ENCODE data around the gene PGAM1. TPM values are rescaled to one million over a fixed set of nuclear protein-coding genes. Genes with fewer than 3 reads are reported as not detected.

The PGAM1 gene
- total and polyA plus RNA-seq, 2 of the 13 experiments (the other 11 are each of a cell fraction or from before 2014, with no cell fraction given), result 354 to 483 TPM

DNA sequence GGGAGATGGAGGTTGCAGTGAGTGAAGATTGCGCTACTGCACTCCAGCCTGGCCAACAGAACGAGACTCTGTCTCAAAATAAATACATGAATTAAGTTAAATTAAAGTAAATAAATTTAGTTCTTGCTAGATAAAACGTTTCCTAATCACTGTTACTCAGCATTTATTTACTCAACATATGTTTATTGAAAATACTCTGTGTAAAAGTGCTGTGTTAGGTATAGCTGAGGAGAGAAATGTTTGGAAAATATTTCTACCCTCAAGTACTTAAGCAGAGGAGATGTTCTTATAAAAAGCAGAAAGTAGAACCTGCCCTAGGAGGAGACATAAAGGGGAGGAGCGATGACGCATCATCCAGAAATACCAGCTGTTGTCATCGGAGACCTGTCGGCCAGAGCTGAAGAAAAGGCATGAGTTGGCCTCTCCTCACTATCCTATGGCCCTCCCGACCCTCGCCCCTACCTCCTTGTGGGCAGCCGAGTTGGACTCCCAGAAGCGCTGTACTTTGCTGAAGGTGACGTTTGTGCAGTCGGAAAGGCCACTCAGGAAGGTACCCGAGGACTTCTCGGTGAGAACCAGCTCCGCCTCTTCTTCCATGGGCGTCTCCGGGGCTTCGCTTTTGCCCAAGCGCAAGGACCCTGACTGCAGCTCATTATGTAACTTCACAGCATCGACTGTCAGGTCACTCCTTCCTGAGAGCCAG, 26.0 kb upstream of the PGAM1 start (continued):
- TF ChIP-seq, protein P1, sequence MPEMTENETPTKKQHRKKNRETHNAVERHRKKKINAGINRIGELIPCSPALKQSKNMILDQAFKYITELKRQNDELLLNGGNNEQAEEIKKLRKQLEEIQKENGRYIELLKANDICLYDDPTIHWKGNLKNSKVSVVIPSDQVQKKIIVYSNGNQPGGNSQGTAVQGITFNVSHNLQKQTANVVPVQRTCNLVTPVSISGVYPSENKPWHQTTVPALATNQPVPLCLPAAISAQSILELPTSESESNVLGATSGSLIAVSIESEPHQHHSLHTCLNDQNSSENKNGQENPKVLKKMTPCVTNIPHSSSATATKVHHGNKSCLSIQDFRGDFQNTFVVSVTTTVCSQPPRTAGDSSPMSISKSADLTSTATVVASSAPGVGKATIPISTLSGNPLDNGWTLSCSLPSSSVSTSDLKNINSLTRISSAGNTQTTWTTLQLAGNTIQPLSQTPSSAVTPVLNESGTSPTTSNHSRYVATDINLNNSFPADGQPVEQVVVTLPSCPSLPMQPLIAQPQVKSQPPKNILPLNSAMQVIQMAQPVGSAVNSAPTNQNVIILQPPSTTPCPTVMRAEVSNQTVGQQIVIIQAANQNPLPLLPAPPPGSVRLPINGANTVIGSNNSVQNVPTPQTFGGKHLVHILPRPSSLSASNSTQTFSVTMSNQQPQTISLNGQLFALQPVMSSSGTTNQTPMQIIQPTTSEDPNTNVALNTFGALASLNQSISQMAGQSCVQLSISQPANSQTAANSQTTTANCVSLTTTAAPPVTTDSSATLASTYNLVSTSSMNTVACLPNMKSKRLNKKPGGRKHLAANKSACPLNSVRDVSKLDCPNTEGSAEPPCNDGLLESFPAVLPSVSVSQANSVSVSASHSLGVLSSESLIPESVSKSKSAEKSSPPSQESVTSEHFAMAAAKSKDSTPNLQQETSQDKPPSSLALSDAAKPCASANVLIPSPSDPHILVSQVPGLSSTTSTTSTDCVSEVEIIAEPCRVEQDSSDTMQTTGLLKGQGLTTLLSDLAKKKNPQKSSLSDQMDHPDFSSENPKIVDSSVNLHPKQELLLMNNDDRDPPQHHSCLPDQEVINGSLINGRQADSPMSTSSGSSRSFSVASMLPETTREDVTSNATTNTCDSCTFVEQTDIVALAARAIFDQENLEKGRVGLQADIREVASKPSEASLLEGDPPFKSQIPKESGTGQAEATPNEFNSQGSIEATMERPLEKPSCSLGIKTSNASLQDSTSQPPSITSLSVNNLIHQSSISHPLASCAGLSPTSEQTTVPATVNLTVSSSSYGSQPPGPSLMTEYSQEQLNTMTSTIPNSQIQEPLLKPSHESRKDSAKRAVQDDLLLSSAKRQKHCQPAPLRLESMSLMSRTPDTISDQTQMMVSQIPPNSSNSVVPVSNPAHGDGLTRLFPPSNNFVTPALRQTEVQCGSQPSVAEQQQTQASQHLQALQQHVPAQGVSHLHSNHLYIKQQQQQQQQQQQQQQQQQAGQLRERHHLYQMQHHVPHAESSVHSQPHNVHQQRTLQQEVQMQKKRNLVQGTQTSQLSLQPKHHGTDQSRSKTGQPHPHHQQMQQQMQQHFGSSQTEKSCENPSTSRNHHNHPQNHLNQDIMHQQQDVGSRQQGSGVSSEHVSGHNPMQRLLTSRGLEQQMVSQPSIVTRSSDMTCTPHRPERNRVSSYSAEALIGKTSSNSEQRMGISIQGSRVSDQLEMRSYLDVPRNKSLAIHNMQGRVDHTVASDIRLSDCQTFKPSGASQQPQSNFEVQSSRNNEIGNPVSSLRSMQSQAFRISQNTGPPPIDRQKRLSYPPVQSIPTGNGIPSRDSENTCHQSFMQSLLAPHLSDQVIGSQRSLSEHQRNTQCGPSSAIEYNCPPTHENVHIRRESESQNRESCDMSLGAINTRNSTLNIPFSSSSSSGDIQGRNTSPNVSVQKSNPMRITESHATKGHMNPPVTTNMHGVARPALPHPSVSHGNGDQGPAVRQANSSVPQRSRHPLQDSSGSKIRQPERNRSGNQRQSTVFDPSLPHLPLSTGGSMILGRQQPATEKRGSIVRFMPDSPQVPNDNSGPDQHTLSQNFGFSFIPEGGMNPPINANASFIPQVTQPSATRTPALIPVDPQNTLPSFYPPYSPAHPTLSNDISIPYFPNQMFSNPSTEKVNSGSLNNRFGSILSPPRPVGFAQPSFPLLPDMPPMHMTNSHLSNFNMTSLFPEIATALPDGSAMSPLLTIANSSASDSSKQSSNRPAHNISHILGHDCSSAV (CRISPR knock-in tag; IDR thresholded peaks at IDR 0.05; ENCODE audit: borderline replicate concordance), result no peak
- TF ChIP-seq ZNF562 (CRISPR knock-in tag; IDR thresholded peaks at IDR 0.05; ENCODE audit: borderline replicate concordance), result no peak
- TF ChIP-seq NR2C2 (CRISPR knock-in tag; IDR thresholded peaks at IDR 0.05; ENCODE audit: borderline replicate concordance), result no peak
- TF ChIP-seq ZNF350 (CRISPR knock-in tag; IDR thresholded peaks at IDR 0.05; ENCODE audit: borderline replicate concordance, low read depth), result no peak
- no peak for TF ChIP-seq GATAD1 (CRISPR knock-in tag; IDR thresholded peaks at IDR 0.05)
- no peak for TF ChIP-seq ZNF142 (CRISPR knock-in tag; IDR thresholded peaks at IDR 0.05)
- TF ChIP-seq ZNF790 (CRISPR knock-in tag; IDR thresholded peaks at IDR 0.05; ENCODE audit: borderline replicate concordance), result no peak
- TF ChIP-seq MBNL3 (CRISPR knock-in tag; conservative IDR thresholded peaks at IDR 0.05), result no peak
- TF ChIP-seq, protein P2, sequence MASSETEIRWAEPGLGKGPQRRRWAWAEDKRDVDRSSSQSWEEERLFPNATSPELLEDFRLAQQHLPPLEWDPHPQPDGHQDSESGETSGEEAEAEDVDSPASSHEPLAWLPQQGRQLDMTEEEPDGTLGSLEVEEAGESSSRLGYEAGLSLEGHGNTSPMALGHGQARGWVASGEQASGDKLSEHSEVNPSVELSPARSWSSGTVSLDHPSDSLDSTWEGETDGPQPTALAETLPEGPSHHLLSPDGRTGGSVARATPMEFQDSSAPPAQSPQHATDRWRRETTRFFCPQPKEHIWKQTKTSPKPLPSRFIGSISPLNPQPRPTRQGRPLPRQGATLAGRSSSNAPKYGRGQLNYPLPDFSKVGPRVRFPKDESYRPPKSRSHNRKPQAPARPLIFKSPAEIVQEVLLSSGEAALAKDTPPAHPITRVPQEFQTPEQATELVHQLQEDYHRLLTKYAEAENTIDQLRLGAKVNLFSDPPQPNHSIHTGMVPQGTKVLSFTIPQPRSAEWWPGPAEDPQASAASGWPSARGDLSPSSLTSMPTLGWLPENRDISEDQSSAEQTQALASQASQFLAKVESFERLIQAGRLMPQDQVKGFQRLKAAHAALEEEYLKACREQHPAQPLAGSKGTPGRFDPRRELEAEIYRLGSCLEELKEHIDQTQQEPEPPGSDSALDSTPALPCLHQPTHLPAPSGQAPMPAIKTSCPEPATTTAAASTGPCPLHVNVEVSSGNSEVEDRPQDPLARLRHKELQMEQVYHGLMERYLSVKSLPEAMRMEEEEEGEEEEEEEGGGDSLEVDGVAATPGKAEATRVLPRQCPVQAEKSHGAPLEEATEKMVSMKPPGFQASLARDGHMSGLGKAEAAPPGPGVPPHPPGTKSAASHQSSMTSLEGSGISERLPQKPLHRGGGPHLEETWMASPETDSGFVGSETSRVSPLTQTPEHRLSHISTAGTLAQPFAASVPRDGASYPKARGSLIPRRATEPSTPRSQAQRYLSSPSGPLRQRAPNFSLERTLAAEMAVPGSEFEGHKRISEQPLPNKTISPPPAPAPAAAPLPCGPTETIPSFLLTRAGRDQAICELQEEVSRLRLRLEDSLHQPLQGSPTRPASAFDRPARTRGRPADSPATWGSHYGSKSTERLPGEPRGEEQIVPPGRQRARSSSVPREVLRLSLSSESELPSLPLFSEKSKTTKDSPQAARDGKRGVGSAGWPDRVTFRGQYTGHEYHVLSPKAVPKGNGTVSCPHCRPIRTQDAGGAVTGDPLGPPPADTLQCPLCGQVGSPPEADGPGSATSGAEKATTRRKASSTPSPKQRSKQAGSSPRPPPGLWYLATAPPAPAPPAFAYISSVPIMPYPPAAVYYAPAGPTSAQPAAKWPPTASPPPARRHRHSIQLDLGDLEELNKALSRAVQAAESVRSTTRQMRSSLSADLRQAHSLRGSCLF (CRISPR knock-in tag; IDR thresholded peaks at IDR 0.05; ENCODE audit: borderline replicate concordance), result no peak

Data from HepG2 (cell line).